Measurements from ENCODE around the gene TNFRSF13B. TPM values are rescaled to one million over a fixed set of nuclear protein-coding genes. Genes with fewer than 3 reads are reported as not detected.
"Not testable (repeated sequence)": the region's sequence is repeated elsewhere in the genome, so short reads cannot be mapped to it uniquely, and the experiment has no call there.

TNFRSF13B gene
- total RNA-seq, 1 donor from 2014 or later = not detected

DNA sequence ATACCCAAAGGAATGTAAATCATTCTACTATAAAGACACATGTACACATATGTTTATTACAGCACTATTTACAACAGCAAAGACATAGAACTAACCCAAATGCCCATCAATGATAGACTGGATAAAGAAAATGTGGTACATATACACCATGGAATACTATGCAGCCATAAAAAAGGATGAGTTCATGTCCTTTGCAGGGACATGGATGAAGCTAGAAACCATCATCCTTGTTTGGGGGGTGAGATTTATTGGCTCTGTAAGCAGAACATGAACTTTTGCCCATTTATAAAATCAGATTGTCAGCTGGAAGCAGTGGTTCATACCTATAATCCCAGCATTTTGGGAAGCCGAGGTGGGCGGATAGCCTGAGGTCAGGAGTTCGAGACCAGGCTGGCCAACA is 68.8 kb downstream of the TNFRSF13B start:
- intact Hi-C loops (cut with micrococcal nuclease); DNase-seq; ATAC-seq: not testable (repeated sequence)

DNA sequence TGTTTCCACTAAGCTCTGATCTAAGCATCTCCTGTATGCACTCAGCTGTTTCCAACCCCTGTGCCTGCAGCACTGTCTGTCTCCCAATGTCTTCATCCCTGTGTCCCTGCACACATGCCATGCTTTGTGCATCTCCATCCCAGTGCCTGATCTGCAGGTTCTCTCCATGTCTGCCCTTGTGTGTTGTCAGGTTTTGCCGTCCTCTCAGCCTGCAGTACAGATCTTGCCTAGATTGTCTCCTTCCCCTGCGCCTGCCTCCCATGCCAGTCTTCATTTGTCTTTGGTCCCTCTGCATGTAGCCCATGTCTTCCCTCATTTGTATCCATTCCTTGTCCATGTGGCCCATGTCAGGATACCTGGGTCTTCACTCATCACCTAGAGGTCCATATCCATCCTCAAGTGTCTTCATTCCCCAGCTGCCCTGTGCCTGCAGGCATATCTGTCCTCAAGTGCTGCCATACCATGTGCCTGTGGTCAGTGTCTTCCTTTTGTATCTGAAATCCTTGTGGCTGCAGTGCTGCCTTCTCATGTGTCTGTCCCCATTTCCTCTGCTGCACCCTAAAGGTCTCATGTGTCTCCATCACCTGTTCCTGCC is 71.5 kb downstream of the TNFRSF13B start:
- ATAC-seq (no peak), DNase-seq (no peak)
- intact Hi-C loops (cut with micrococcal nuclease) = no loop called here

- ATAC-seq; DNase-seq; intact Hi-C loops (cut with micrococcal nuclease): not testable (repeated sequence)
Observed at GRCh38 chr17:16897211-16897896, 74.6 kb downstream of the TNFRSF13B start.

DNA sequence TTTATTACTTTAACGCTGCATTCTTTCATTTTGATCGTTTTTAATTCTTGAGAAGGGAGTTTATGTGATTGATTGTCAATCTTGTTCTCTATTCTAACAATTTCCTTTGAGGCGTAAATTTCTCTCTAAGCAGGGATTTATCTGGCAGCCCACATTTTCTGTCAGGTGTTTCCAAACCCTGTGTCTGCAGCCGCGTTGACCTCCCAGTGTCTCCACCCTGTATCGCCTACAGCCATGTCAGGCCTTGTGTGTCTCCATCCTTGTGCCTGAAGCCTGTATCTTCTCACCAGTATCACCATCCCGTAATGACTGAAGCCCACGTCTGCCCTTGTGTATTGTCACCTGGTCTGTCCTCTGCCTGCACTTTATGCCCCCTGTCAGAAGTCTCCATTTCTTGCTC is 75.7 kb downstream of the TNFRSF13B start:
- DNase-seq, ATAC-seq: not testable (repeated sequence)

DNA sequence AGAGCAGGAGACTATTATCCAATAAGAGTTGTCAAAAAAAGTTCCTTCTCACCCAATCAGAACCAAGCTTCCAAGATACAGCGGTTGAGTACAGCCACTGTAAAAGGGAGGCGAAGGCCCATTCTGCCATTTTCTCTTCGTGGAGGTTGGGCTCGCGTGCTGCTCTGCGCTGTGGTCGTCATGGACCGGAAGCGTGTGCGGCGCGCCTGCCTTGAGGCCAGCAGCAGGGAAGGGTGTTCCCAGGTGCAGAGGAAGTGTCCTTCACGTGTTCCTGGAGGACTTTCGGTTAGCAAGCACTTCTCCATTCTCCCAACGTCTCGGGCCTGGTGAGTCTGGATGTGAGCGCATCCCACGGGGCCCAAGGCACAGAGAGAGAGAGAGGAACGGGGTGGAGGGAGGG is 78.4 kb downstream of the TNFRSF13B start:
- DNase-seq; ATAC-seq; intact Hi-C loops (cut with micrococcal nuclease): not testable (repeated sequence)

More for the DNA sequence above, 75.7 kb downstream of the TNFRSF13B start:
- intact Hi-C loops (cut with micrococcal nuclease) = not testable (repeated sequence)

- DNase-seq; intact Hi-C loops (cut with micrococcal nuclease); ATAC-seq: not testable (repeated sequence)
Observed at GRCh38 chr17:16892876-16893454, 79.0 kb downstream of the TNFRSF13B start.

- intact Hi-C loops (cut with micrococcal nuclease) = no loop called here
- ATAC-seq (no peak), DNase-seq (no peak)
Observed at GRCh38 chr17:16889088-16889465, 82.8 kb downstream of the TNFRSF13B start.

Other genes starting within 250 kb of the TNFRSF13B start
- 335 TPM for gene MPRIP, start 70.3 kb upstream of the TNFRSF13B start, total RNA-seq
- gene PLD6, start 234.2 kb upstream of the TNFRSF13B start, total RNA-seq = 11.5 TPM

Data from left ventricle myocardium superior (tissue), 1 donor.